ENCODE measurements around the gene CPNE4. TPM values are rescaled to one million over a fixed set of nuclear protein-coding genes. Genes with fewer than 3 reads are reported as not detected.

The CPNE4 gene
- total and polyA plus RNA-seq, 2 donors (not counting 3 experiments of a cell fraction or from before 2014, with no cell fraction given) = not detected

- Histone ChIP-seq H3K9ac (replicated peaks; ENCODE audit: extremely low read depth, insufficient read depth, low read length) (no peak overlapping the region), H2AFZ (ENCODE audit: low read depth, low read length) (no peak overlapping the region), H4K20me1 (replicated peaks; ENCODE audit: control insufficient read depth, extremely low read depth, insufficient read depth, low read length) (no peaks in the 10 kb centered on the region), H3K4me1 (ENCODE audit: control insufficient read depth, extremely low read depth, insufficient read depth, low read length) (no peaks in the 10 kb centered on the region), H3K9me1 (replicated peaks; ENCODE audit: control insufficient read depth, extremely low read depth, insufficient read depth, low read length) (no peaks in the 10 kb centered on the region), H3K27me3 (ENCODE audit: control insufficient read depth in 2 of 2, insufficient read depth in 2 of 2, low read length in 2 of 2) (no peaks in the 10 kb centered on the region), H3K9me3 (replicated peaks; ENCODE audit: control insufficient read depth, insufficient read depth, low read length) (no peaks in the 10 kb centered on the region), H3K4me3 (replicated peaks in 1 of 3; ENCODE audit: insufficient read depth in 1 of 3, low read depth in 1 of 3, low read length in 3 of 3) (no peak overlapping the region), H3K4me2 (ENCODE audit: insufficient read depth, low read length) (no peak overlapping the region), H3K27ac (ENCODE audit: insufficient read depth, low read depth, low read length) (no peak overlapping the region), H3K79me2 (ENCODE audit: control insufficient read depth, insufficient read depth, low read length) (no peaks in the 10 kb centered on the region), H3K36me3 (ENCODE audit: control insufficient read depth in 2 of 2, extremely low read depth in 1 of 2, insufficient read depth in 2 of 2, low read length in 2 of 2) (no peaks in the 10 kb centered on the region)
- no TSS peak for BruUV-seq (replicated peaks)
- DNase-seq (ENCODE audit: low read depth, low spot score) (no peak), FAIRE-seq (no peak)
- intact Hi-C loops (cut with micrococcal nuclease) = loop anchor here (10.0 kb wide), 1 partner anchor 418 kb away; no protein-coding TSS in a partner anchor
- POLR2A ChIA-PET = no interaction called here
- dilution Hi-C loops (cut with MboI; ENCODE audit: extremely low pct_ligation_motif_present, low sequenced_read_pairs) = no loop called here
- TF ChIP-seq, protein P1, sequence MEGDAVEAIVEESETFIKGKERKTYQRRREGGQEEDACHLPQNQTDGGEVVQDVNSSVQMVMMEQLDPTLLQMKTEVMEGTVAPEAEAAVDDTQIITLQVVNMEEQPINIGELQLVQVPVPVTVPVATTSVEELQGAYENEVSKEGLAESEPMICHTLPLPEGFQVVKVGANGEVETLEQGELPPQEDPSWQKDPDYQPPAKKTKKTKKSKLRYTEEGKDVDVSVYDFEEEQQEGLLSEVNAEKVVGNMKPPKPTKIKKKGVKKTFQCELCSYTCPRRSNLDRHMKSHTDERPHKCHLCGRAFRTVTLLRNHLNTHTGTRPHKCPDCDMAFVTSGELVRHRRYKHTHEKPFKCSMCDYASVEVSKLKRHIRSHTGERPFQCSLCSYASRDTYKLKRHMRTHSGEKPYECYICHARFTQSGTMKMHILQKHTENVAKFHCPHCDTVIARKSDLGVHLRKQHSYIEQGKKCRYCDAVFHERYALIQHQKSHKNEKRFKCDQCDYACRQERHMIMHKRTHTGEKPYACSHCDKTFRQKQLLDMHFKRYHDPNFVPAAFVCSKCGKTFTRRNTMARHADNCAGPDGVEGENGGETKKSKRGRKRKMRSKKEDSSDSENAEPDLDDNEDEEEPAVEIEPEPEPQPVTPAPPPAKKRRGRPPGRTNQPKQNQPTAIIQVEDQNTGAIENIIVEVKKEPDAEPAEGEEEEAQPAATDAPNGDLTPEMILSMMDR (IDR thresholded peaks at IDR 0.05; ENCODE audit: extremely low read depth in 1 of 2, insufficient read depth in 1 of 2, low read depth in 1 of 2, low read length in 2 of 2) = no peak
- TF ChIP-seq MAX (IDR thresholded peaks at IDR 0.05; ENCODE audit: insufficient read depth, insufficient read length) (no peak), JUN (IDR thresholded peaks at IDR 0.05; ENCODE audit: borderline replicate concordance, insufficient read depth, insufficient read length, low read depth) (no peak), POLR2AphosphoS5 (IDR thresholded peaks at IDR 0.05; ENCODE audit: insufficient read depth, low read depth, low read length) (no peak), EZH2 (IDR thresholded peaks at IDR 0.05; ENCODE audit: borderline replicate concordance, low read depth, low read length, severe bottlenecking) (no peak), FOS (IDR thresholded peaks at IDR 0.05; ENCODE audit: borderline replicate concordance, insufficient read depth, low read length) (no peak), MYC (IDR thresholded peaks at IDR 0.05; ENCODE audit: low read depth, low read length) (no peak), POLR2A (IDR thresholded peaks at IDR 0.05; ENCODE audit: low read depth, low read length) (no peak), GATA2 (IDR thresholded peaks at IDR 0.05; ENCODE audit: insufficient read depth, insufficient read length, low read depth, low read length) (no peak)
- CTCF ChIA-PET = interaction anchor here (0.6 to 5.1 kb wide), 9 partner anchors 25 to 763 kb away, joined by 3 to 45 read pairs (median 4); no protein-coding TSS in a partner anchor
Measured at GRCh38 chr3:131796558-131797198, 238.1 kb downstream of the CPNE4 start.

Measured in endothelial cell of umbilical vein (primary cell).